NCI-H510A (cell line): ENCODE measurements around the gene FAXC.
"Not testable (repeated sequence)": the region's sequence is repeated elsewhere in the genome, so short reads cannot be mapped to it uniquely, and the experiment has no call there.

Experiments used
- DNase-seq: peaks from one replicate; lab custom pipeline; 2025; lab: John Stamatoyannopoulos, UW

Gene FAXC

DNA sequence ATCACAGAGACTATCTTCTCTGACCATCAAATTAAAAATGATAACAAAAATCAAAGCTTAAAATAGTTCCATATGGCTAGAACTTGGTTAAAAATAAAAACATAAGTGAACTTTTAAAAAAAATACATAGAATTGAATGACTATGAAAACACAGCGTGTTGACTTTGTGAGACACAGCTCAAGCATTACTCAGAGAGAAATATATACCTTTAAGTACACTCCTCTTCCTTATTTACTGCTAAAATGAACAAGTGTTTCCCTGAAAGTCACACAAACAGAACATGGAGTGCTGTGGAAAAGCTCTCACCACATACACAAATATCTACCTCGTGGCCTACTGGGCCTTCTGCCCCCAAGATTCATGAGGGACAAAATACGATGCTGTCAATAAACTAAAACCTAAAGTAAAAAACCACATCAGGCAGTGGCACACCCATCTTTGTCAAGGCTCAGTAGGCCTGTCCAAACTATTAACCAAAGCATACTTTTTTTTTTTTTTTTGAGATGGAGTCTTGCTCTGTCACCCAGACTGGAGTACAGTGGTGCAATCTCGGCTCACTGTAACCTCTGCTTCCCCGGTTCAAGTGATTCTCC is 7.5 kb downstream of the FAXC start:
- DNase-seq, result no peak

- DNase-seq, result no peak
Observed at GRCh38 chr6:99338188-99338587, 11.3 kb downstream of the FAXC start.

GRCh38 chr6:99335298-99335697 is 14.2 kb downstream of the FAXC start:
- not testable (repeated sequence) for DNase-seq

DNA sequence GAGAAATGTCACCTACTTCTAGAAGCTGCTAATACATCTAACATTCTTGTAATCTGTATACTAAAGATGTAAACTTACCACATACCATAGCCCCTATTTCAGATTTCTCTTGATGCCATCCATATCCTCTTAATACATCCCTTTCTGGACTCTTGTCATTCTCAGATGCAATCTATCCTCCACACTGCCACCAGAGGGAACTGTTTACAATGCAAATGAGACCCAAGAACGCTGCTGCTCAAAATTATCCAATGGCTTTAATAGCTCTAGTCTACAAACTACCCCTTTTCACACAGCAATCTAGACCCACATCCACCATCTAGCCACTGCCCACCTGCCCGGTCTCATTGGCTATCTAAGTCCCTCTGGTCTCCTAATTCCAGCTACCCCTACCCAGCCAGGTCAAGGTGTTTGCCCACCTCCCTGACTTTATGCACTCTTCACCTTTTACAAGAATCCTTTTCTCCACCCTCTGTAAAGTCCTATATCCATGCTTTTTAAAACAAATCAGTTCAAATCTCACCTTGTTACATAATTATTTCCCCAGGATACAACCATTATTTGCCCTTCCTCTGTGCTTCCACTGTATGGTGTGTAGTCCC is 14.8 kb downstream of the FAXC start:
- peak; percentile 7 for DNase-seq

- no peak for DNase-seq
Observed at GRCh38 chr6:99333068-99333467, 16.4 kb downstream of the FAXC start.

DNA sequence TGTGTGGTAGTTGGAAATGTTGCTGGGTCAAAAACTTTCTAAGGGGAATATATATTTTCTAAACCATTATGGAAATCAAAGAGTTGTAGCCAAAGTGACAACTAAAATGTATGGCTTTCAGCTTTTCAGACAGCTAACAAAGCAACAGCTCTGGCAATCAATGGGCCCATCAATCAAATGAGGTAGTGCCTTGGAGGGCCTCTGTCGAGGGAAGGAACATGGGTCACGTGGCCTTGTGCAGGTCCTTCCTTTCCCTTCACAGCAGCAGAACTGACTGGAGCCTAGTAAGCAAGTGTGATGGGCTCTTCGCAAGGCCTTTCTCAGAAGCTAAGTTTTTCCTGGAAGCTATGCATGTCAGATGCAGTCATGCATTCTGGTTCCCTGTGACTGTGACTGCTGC is 17.9 kb downstream of the FAXC start:
- DNase-seq, result no peak

GRCh38 chr6:99330159-99330558 is 19.3 kb downstream of the FAXC start:
- DNase-seq, result no peak

- DNase-seq, result no peak
Observed at GRCh38 chr6:99324996-99325395, 24.5 kb downstream of the FAXC start.

- DNase-seq, result no peak
Observed at GRCh38 chr6:99318566-99318965, 30.9 kb downstream of the FAXC start.

GRCh38 chr6:99312354-99312753 is 37.1 kb downstream of the FAXC start:
- DNase-seq, result no peak

GRCh38 chr6:99310553-99310952 is 38.9 kb downstream of the FAXC start:
- DNase-seq, result no peak

DNA sequence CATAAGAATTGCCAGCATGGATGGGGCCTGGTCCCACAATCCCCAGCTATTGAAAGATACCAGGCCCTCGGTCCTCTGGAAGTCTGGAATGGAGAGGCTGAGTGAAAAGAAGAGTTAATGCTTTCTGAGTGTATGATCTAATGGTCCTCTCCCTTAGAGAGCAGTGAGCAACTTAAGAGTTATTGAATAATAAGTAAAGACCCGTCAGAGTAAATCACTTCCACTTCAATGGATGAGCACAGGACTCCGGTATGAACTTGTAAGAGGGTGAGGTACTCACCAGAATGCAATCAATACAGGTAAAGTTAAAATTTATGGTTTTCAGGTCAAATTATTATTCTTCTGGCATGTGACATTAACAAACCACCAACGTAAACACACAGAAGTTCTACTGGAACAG is 39.9 kb downstream of the FAXC start:
- no peak for DNase-seq

GRCh38 chr6:99308788-99309187 is 40.7 kb downstream of the FAXC start:
- no peak for DNase-seq

DNA sequence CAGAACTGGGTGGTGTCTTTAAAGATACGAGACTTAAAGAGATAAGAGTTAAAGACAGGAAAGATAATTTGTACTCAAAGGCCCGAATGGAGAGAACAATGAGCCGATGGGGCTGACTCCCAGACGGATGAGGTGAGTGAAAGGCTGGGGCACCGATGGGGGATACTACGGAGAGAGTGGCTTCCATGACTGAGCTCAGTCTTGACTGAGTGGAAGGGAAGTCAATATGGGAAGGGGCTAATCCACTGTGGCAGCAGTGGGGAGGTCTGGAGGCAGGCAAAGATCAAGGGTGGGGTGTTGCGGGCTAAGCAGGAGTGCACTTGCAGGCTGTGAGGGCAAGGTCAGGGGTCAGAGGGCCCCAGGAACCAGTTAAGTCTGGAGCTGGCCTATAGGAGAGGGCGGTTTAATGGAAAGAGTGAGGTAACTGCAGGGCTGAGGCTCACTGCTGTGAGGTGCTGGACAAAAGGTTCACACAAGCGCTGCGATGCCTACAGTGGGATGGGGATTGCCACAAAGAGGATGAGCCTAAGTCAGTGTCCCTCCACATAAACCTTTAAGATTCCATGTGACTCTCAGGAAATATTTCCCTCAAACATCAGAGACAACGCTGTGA is 42.1 kb downstream of the FAXC start:
- no peak for DNase-seq

GRCh38 chr6:99306341-99306740 is 43.1 kb downstream of the FAXC start:
- no peak for DNase-seq

DNA sequence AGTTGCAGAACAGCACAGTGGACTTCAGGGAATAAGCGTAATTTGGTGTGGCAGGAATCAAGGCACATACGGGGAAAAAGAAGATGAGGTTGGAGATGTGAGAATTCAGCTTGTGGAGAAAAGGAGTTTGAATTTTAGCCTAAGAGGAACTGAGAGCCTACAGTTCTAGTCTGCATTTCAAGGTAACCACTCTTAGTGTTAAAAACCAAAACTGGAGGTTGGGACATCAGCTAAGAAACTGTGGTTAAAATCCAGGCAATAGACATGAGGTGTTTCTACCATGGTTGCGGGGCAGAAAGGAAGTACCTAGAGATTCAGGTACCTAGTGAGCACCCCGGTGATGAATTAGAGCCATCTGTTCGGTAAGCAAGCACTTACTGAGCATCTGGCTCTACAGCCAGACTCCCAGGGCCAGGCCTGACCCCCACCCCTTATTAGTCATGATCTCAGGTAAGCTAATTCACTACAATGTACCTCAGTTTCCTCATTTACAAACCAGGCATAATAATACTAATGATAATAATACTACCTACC is 44.4 kb downstream of the FAXC start:
- DNase-seq, result no peak

DNA sequence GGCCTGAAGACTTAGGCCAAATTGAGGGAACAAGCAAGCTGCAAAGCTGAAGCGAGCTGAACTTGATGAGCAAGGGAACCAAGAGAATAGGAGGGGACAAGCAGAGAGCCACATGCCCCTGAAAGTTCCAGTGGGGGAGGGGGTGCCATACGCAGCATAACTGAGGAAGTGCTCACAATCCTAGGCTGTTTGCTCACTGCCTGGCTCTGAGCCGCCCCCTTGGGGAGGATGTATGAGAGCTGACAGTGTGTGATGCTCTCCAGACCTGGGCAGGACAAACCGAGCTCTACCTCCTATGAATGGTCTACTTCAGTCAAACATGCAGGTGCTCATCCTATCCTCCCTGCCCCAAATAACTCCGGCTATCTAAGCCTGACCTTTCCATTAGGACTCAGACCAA is 52.1 kb downstream of the FAXC start:
- DNase-seq, result no peak

DNA sequence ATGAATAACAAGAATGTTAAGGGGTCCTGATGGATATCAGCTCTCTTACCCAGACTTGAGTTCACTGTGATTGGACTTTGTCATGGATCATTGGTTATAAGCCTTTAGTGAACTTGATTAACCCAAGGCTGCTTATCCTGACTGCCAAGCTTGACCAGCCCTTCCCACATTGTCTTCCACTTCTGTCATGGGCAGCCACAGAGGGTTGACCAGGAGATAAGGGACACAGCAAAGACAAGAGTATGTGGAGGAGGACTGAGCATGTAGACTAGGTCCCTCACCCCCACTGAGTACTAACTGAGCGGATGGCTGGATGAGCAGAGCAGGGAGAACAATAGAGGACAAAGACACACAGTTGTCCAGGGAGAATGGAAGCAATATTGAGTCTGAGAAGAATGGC is 52.5 kb downstream of the FAXC start:
- no peak for DNase-seq

DNA sequence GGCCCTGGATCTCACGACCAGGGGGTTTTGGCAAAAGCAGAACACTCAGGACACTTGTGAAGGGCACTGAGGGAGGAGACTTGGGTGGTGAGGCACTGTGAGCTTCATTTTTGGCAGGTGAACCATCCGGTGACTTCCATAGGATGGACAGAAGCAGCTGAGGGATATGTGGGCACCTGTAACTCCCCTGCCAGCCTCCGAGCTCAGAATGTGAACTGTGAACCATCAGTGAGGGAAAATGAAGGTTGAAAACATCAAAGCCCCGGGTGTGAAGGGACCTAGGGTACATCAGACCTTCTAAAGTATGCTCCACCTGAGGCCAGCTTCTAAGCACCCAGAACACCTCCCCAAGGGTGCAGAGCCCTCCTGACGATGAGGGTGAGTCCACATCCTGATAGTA is 53.2 kb downstream of the FAXC start:
- DNase-seq, result no peak

DNA sequence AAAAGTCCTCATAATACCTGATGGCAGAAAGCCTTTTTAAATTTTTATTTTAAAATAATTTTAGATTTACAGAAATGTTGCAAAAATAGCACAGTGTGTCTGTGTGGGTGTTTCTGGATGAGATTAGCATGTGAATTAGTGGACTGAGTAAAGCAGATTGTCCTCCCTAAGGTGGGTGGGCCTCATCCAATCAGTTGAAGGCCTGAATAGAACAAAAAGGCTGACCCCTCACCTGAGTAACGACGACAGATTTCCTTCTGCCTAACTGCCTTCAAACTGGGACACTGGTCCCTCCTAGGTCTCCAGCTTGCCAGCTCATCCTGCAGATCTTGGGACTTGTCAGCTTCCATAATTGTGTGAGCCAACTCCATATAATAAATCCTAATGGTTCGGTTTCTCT is 54.2 kb downstream of the FAXC start:
- no peak for DNase-seq

DNA sequence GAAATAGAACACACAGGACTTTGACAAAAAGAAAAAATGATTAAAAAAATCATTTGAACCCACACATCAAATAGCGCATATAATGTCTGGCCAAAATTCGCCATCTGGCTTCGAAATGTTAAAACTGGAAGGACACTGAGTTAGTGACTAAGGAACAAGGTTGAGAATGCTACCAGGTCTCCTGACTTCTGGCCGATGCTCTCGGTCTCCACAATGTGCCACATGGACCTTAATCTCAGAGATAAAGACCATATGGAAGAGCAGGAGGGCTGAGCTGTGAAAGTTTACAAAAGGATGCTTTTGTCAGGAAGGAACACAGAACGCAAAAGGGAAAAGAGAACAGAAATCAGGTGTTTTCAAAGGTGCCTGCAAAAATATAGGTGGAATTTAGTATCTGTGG is 54.7 kb downstream of the FAXC start:
- no peak for DNase-seq

- no peak for DNase-seq
Observed at GRCh38 chr6:99289701-99290100, 59.8 kb downstream of the FAXC start.

DNA sequence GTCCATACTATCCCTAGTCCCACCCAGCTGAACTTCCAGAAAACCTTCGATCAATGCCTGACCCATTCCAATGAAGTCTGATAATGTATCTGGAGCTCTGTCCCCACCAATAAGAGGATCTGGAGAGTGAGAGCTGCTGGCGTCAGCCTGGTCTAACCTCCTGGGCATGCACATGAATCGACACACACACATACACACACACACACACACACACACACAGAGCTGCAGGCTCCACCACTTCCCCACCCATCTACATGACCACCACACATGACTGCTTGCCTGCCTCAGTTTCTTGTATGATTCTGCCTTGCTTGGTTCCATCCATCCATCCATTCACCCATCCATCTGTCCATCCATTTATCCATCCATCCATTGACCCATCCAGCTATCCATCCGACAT is 60.8 kb downstream of the FAXC start:
- DNase-seq, result no peak

GRCh38 chr6:99287523-99287922 is 62.0 kb downstream of the FAXC start:
- DNase-seq, result no peak
